A549 (cell line): ENCODE data around the gene CACNA1C. TPM values are rescaled to one million over a fixed set of nuclear protein-coding genes. Genes with fewer than 3 reads are reported as not detected.

Experiments used
- ATAC-seq, 2 experiments: fragments of 200-7000 bp in 1 of 2; fragments of >200 bp in 1 of 2; cut with Nextera tagmentation in 1 of 2; cut with Tn5 transposase in 1 of 2; 3 replicates each; pipeline versions ENCODE4 v1.8.0 to v1.9.1; 2018 to 2020; ENCODE audit warnings: mild to moderate bottlenecking in 1 of 2, moderate library complexity in 1 of 2
- CTCF ChIA-PET: fragments of 300-600 bp; sonication (Branson Sonifier 250); formaldehyde crosslinking; extraction: SDS; loops from one replicate; lab custom pipeline; 2021; ENCODE audit warnings: antibody characterized with exemption, inconsistent platforms; lab: Yijun Ruan, JAX
- POLR2A ChIA-PET: fragments of 350-600 bp; formaldehyde crosslinking; extraction: SDS; loops from one replicate; lab custom pipeline; 2021; ENCODE audit warnings: antibody characterized with exemption, inconsistent platforms; lab: Yijun Ruan, JAX
- DNase-seq, 2 experiments: peaks; one replicate each; pipeline versions ENCODE4 v3.0.0 to v3.0.0-alpha.2; 2011 to 2016; ENCODE audit warnings: low read depth in 1 of 2, low spot score in 1 of 2
- FAIRE-seq: peaks from 2 replicates; lab custom pipeline; 2011; peaks lifted over from hg19 to GRCh38; lab: Jason Lieb, UNC
- H3K27ac ChIP-seq, 2 experiments: fragments of >200 bp; sonication (Bioruptor Twin); formaldehyde crosslinking; 3 replicates each; pipeline ENCODE4 v1.5.1; 2016 to 2017
- H3K4me1 ChIP-seq: fragments of >200 bp; sonication (Bioruptor Twin); formaldehyde crosslinking; 3 replicates; pipeline ENCODE4 v1.6.1; 2016
- H3K4me2 ChIP-seq: fragments of >200 bp; sonication (Bioruptor Twin); formaldehyde crosslinking; 3 replicates; pipeline ENCODE4 v1.6.1; 2016
- H3K4me3 ChIP-seq: fragments of >200 bp; sonication (Bioruptor Twin); formaldehyde crosslinking; 3 replicates; pipeline ENCODE4 v1.5.1; 2016
- H3K9me3 ChIP-seq: fragments of >200 bp; sonication (Bioruptor Twin); formaldehyde crosslinking; 3 replicates; pipeline ENCODE4 v1.6.1; 2016
- CBX2 ChIP-seq: fragments of 200-600 bp; sonication (generic); IDR thresholded peaks from 2 replicates; pipeline ENCODE4 v1.6.1; 2016; ENCODE audit warnings: low read depth, mild to moderate bottlenecking, borderline replicate concordance
- CHD4 ChIP-seq: fragments of 200-600 bp; sonication (generic); IDR thresholded peaks from 2 replicates; pipeline ENCODE4 v1.6.1; 2016; ENCODE audit warnings: antibody characterized with exemption, mild to moderate bottlenecking, borderline replicate concordance
- EP300 ChIP-seq, 2 experiments: fragments of >200 bp; sonication (Bioruptor Twin); formaldehyde crosslinking; IDR thresholded peaks; 2 replicates in 1 of 2; 3 replicates in 1 of 2; pipeline ENCODE4 v1.6.1; 2016 to 2017
- ESRRA ChIP-seq: fragments of 150-350 bp; IDR thresholded peaks from 2 replicates; pipeline ENCODE4 v1.6.1; 2014; ENCODE audit warnings: mild to moderate bottlenecking, low read length, borderline replicate concordance
- FOSB ChIP-seq: fragments of 250-450 bp; sonication (Bioruptor Pico); IDR thresholded peaks from 2 replicates; pipeline ENCODE4 v1.5.0; 2020; ENCODE audit warnings: mild to moderate bottlenecking, moderate library complexity
- FOSL2 ChIP-seq, 2 experiments: fragments of 450-650 bp in 1 of 2; fragments of >200 bp in 1 of 2; sonication (Bioruptor Twin) in 1 of 2; formaldehyde crosslinking; IDR thresholded peaks; 2 replicates each; pipeline versions ENCODE4 v1.5.0 to v1.6.1; 2016 to 2020; ENCODE audit warnings: mild to moderate bottlenecking in 1 of 2, moderate library complexity in 1 of 2
- FOXS1 ChIP-seq: fragments of 250-450 bp; sonication (Bioruptor Pico); IDR thresholded peaks from 2 replicates; pipeline ENCODE4 v1.5.0; 2020; ENCODE audit warnings: mild to moderate bottlenecking, moderate library complexity
- HEYL ChIP-seq: fragments of 250-450 bp; sonication (Bioruptor Pico); IDR thresholded peaks from 2 replicates; pipeline ENCODE4 v1.8.0; 2021; ENCODE audit warnings: mild to moderate bottlenecking, moderate library complexity
- HMGXB4 ChIP-seq: fragments of 250-450 bp; sonication (Bioruptor Pico); IDR thresholded peaks from 2 replicates; pipeline ENCODE4 v1.5.0; 2021; ENCODE audit warnings: mild to moderate bottlenecking, moderate library complexity, borderline replicate concordance
- HOXB13 ChIP-seq: fragments of 250-450 bp; sonication (Bioruptor Pico); IDR thresholded peaks from 2 replicates; pipeline ENCODE4 v1.5.0; 2020; ENCODE audit warnings: low read depth, mild to moderate bottlenecking, moderate library complexity
- MAFK ChIP-seq: fragments of 450-650 bp; IDR thresholded peaks from 2 replicates; pipeline ENCODE4 v1.6.1; 2014; ENCODE audit not compliant: partially characterized antibody
- MAZ ChIP-seq: fragments of 150-350 bp; IDR thresholded peaks from 2 replicates; pipeline ENCODE4 v1.6.1; 2014; ENCODE audit warnings: antibody characterized with exemption, low read depth, low read length, borderline replicate concordance
- MYC ChIP-seq: IDR thresholded peaks from 2 replicates; pipeline ENCODE4 v1.6.1; 2012; ENCODE audit warnings: mild to moderate bottlenecking, inconsistent platforms, low read length, improper control_type of control experiment, borderline replicate concordance
- NFE2L2 ChIP-seq: fragments of 150-350 bp; conservative IDR thresholded peaks from 2 replicates; pipeline ENCODE4 v1.6.1; 2014; ENCODE audit warnings: low read length
- PHF8 ChIP-seq: fragments of 200-600 bp; sonication (generic); IDR thresholded peaks from 2 replicates; pipeline ENCODE4 v1.6.1; 2016; ENCODE audit warnings: low read depth, mild to moderate bottlenecking, antibody characterized with exemption, moderate library complexity, borderline replicate concordance
- POLR2AphosphoS2 ChIP-seq: conservative IDR thresholded peaks from 2 replicates; pipeline ENCODE4 v1.6.1; 2012; ENCODE audit warnings: low read length, improper control_type of control experiment, inconsistent platforms
- RAD21 ChIP-seq, 2 experiments: fragments of >200 bp in 1 of 2; sonication (Bioruptor Twin) in 1 of 2; formaldehyde crosslinking in 1 of 2; IDR thresholded peaks in 1 of 2; conservative IDR thresholded peaks in 1 of 2; 2 replicates in 1 of 2; 3 replicates in 1 of 2; pipeline ENCODE4 v1.6.1; 2012 to 2018; ENCODE audit warnings: inconsistent platforms in 1 of 2
- REST ChIP-seq: fragments of 200-600 bp; sonication (generic); IDR thresholded peaks from 2 replicates; pipeline ENCODE4 v1.6.1; 2016; ENCODE audit warnings: antibody characterized with exemption, mild to moderate bottlenecking, moderate library complexity
- SREBF2 ChIP-seq: fragments of 450-650 bp; IDR thresholded peaks from 2 replicates; pipeline ENCODE4 v1.6.1; 2014; ENCODE audit warnings: mild to moderate bottlenecking, moderate library complexity
- USF2 ChIP-seq: fragments of 450-650 bp; IDR thresholded peaks from 2 replicates; pipeline ENCODE4 v1.6.1; 2014; ENCODE audit warnings: antibody characterized with exemption
- ZFP36 ChIP-seq: fragments of 450-650 bp; IDR thresholded peaks from 2 replicates; pipeline ENCODE4 v1.6.1; 2014; ENCODE audit warnings: borderline replicate concordance; ENCODE audit not compliant: partially characterized antibody
- ZSCAN20 ChIP-seq: fragments of 250-450 bp; sonication (Bioruptor Pico); IDR thresholded peaks from 2 replicates; pipeline ENCODE4 v1.8.0; 2022; ENCODE audit warnings: mild to moderate bottlenecking, moderate library complexity
- WGBS: methylation state at CpG from one replicate; pipeline ENCODE4 v1.1.6; 2017; ENCODE audit errors: missing lambda C conversion rate; 5-methylcytosine and 5-hydroxymethylcytosine counted together
- polyA plus RNA-seq, 4 experiments: library from polyadenylated mRNA; depleted of rRNA in 3 of 4; stranded (reverse); fragments of >200 nt; fragmentation: RNase III in 1 of 4; extraction: RNeasy Plus Mini Kit Qiagen cat#74134 plus additional on column Dnase treatment in 1 of 4; gene quantifications; 2 replicates in 3 of 4; 3 replicates in 1 of 4; pipeline ENCODE4 v1.2.3, GENCODE V29; 2011 to 2017

The CACNA1C gene
- polyA plus RNA-seq, 2 of the 4 experiments (the other 2 are of a cell fraction) = not detected

DNA sequence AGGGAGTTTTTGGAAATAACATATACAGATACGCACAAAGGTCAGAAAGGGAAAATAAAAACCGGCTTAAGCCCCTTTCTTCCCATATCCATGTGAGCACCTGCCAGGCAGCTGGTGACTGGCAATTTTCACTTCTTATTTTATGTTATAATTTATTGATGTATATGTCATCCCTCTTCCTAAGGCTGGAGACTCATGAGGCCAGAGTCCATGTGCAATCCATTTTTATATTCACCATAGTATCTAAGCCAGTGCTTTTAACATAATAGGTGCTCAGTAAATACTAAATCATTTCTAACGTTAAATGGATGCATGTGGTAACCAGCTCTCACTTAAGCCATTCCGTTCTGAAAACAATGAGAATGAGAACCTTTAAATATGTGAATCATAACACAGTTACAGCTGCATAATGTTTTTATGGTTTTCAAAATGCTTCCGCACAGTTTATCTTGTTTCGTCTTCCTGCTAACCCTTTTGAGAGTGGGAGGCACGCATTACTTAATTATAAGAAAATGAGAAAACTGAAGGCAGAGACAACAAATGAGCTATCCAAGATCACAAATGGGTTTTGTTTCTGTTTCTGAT, 178.3 kb downstream of the CACNA1C start:
- FAIRE-seq (no peak), DNase-seq (no peak), ATAC-seq (no peak)
- Histone ChIP-seq H3K4me2 (no peak overlapping the region), H3K9me3 (no peaks in the 10 kb centered on the region), H3K4me3 (no peak overlapping the region), H3K27ac (no peak overlapping the region), H3K4me1 (no peaks in the 10 kb centered on the region)
- TF ChIP-seq ESRRA (no peak), MAFK (no peak), RAD21 (conservative IDR thresholded peaks at IDR 0.05 in 1 of 2, IDR thresholded peaks at IDR 0.05 in 1 of 2) (no peak), USF2 (no peak)
- 41% methylated on average over 7 of the region's 7 CpGs for WGBS
- CTCF ChIA-PET = interaction anchor here (1.5 kb wide), 1 partner anchor 10 kb away, joined by 3 read pairs; no protein-coding TSS in a partner anchor
- POLR2A ChIA-PET = no interaction called here

DNA sequence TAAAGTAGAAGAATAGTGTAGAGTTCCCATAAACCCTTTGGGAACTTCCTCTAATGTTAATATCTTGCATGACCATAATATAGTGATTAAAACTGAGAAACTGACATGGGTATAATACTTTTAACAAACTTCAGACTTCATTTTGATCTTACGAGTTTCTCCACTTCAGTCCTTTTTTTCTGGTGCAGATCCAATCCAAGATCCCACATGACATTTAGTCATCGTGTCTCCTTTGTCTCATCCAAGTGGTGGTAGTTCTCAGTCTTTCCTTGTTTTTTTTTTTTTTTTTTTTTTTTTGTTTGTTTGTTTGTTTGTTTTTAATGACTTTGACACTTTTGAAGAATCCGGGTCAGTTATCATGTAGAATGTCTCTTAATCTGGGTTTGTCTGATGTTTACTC, 179.2 kb downstream of the CACNA1C start:
- H3K4me1 ChIP-seq = no peaks in the 10 kb centered on the region
- CTCF ChIA-PET = no interaction called here
- FAIRE-seq (no peak), DNase-seq (no peak), ATAC-seq (no peak)
- no peak overlapping the region for H3K27ac ChIP-seq
- POLR2A ChIA-PET = no interaction called here
- H3K9me3 ChIP-seq = no peaks in the 10 kb centered on the region
- no peak overlapping the region for H3K4me3 ChIP-seq
- TF ChIP-seq REST (no peak), HMGXB4 (CRISPR knock-in tag) (no peak), MAFK (no peak), ZSCAN20 (CRISPR knock-in tag) (no peak), SREBF2 (no peak), CBX2 (no peak), CHD4 (no peak), ESRRA (no peak), MAZ (no peak), PHF8 (no peak), NFE2L2 (no peak), POLR2AphosphoS2 (no peak), FOSL2 (IDR thresholded peaks at IDR 0.05) (no peak), FOSL2 (CRISPR knock-in tag; IDR thresholded peaks at IDR 0.05) (no peak), FOSB (CRISPR knock-in tag) (no peak), FOXS1 (CRISPR knock-in tag) (no peak), HOXB13 (CRISPR knock-in tag) (no peak), HEYL (CRISPR knock-in tag) (no peak), EP300 (IDR thresholded peaks at IDR 0.05) (no peak), MYC (no peak), ZFP36 (no peak)
- WGBS = 19% methylated on average over 3 of the region's 3 CpGs
- no peak overlapping the region for H3K4me2 ChIP-seq
